GM18507 (cell line): ENCODE measurements around the gene FNDC3B.

Experiments used
- DNase-seq: peaks from one replicate; pipeline ENCODE4 v3.0.0; 2011; ENCODE audit warnings: low read depth; ENCODE audit not compliant: insufficient read length; ENCODE audit errors: extremely low spot score
- FAIRE-seq: peaks from 2 replicates; lab custom pipeline; 2011; peaks lifted over from hg19 to GRCh38; lab: Jason Lieb, UNC

The FNDC3B gene

GRCh38 chr3:172191629-172192028 lies 152.3 kb downstream of the FNDC3B start:
- DNase-seq: no peak
- no peak for FAIRE-seq

GRCh38 chr3:172192830-172193415 lies 153.5 kb downstream of the FNDC3B start:
- no peak for DNase-seq

GRCh38 chr3:172193436-172193835 lies 154.1 kb downstream of the FNDC3B start:
- no peak for DNase-seq

More at GRCh38 chr3:172192830-172193415, 153.5 kb downstream of the FNDC3B start:
- FAIRE-seq: no peak

GRCh38 chr3:172194702-172195406 lies 155.5 kb downstream of the FNDC3B start:
- DNase-seq (no peak), FAIRE-seq (no peak)

More at GRCh38 chr3:172193436-172193835, 154.1 kb downstream of the FNDC3B start:
- FAIRE-seq: no peak

GRCh38 chr3:172195407-172195754 lies 156.0 kb downstream of the FNDC3B start:
- DNase-seq (no peak), FAIRE-seq (no peak)

- no peak for FAIRE-seq
These were observed 158.0 kb downstream of the FNDC3B start for GRCh38 chr3:172197344-172197743.

GRCh38 chr3:172198428-172198827 lies 159.1 kb downstream of the FNDC3B start:
- DNase-seq (no peak), FAIRE-seq (no peak)

More at GRCh38 chr3:172197344-172197743, 158.0 kb downstream of the FNDC3B start:
- no peak for DNase-seq

GRCh38 chr3:172199850-172200369 lies 160.5 kb downstream of the FNDC3B start:
- DNase-seq: no peak

GRCh38 chr3:172201136-172201869 lies 161.9 kb downstream of the FNDC3B start:
- no peak for FAIRE-seq
- no peak for DNase-seq

More at GRCh38 chr3:172199850-172200369, 160.5 kb downstream of the FNDC3B start:
- FAIRE-seq: no peak

- DNase-seq (no peak), FAIRE-seq (no peak)
These were observed 162.5 kb downstream of the FNDC3B start for GRCh38 chr3:172201870-172202236.

GRCh38 chr3:172202797-172203196 lies 163.4 kb downstream of the FNDC3B start:
- no peak for DNase-seq
- FAIRE-seq: no peak

- FAIRE-seq (no peak), DNase-seq (no peak)
These were observed 164.3 kb downstream of the FNDC3B start for GRCh38 chr3:172203522-172204258.

GRCh38 chr3:172204716-172205115 lies 165.3 kb downstream of the FNDC3B start:
- DNase-seq (no peak), FAIRE-seq (no peak)

- DNase-seq (no peak), FAIRE-seq (no peak)
These were observed 169.4 kb downstream of the FNDC3B start for GRCh38 chr3:172208586-172209332.

- no peak for FAIRE-seq
- DNase-seq: no peak
These were observed 170.2 kb downstream of the FNDC3B start for GRCh38 chr3:172209333-172210321.

- FAIRE-seq (no peak), DNase-seq (no peak)
These were observed 171.0 kb downstream of the FNDC3B start for GRCh38 chr3:172210355-172210754.

GRCh38 chr3:172211123-172211522 lies 171.7 kb downstream of the FNDC3B start:
- DNase-seq (no peak), FAIRE-seq (no peak)

GRCh38 chr3:172213200-172213599 lies 173.8 kb downstream of the FNDC3B start:
- FAIRE-seq: no peak
- no peak for DNase-seq
